Measurements from ENCODE around the gene SMARCA4.

DNA sequence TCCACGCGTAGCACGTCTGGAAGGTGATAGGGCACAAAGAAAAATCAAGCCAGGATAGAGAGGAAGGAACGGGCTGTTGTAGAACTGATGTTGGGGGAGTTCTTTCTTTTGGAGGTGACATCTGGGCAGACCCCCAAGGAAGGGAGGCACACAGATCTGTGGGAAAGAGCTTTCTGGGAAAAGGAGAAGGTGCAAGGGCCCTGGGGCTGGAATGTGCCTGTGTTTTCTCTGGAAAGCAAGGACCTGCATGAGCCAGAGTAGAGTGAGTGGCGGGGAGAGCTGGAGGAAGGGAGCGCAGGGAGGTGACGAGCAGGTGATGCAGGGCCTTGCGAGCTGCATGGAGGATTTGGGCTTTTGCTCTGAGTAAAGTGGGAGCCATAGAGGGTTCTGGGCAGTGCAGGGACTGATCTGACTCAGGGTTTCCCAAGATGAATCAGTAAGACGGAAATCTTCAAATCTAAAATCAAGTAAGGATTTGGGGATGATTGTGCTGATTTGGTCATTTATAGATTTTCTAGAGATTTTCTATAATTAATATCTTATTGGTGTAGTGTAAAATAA is 30.8 kb downstream of the SMARCA4 start:
- TF ChIP-seq, protein P1, sequence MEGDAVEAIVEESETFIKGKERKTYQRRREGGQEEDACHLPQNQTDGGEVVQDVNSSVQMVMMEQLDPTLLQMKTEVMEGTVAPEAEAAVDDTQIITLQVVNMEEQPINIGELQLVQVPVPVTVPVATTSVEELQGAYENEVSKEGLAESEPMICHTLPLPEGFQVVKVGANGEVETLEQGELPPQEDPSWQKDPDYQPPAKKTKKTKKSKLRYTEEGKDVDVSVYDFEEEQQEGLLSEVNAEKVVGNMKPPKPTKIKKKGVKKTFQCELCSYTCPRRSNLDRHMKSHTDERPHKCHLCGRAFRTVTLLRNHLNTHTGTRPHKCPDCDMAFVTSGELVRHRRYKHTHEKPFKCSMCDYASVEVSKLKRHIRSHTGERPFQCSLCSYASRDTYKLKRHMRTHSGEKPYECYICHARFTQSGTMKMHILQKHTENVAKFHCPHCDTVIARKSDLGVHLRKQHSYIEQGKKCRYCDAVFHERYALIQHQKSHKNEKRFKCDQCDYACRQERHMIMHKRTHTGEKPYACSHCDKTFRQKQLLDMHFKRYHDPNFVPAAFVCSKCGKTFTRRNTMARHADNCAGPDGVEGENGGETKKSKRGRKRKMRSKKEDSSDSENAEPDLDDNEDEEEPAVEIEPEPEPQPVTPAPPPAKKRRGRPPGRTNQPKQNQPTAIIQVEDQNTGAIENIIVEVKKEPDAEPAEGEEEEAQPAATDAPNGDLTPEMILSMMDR (IDR thresholded peaks at IDR 0.05) = no peak
- no peak for TF ChIP-seq POLR2A (IDR thresholded peaks at IDR 0.05)

All from Peyer's patch (tissue), 4 donors.